Ishikawa (cell line): Measurements from ENCODE around the gene RPS21.

Experiments
- CEBPB ChIP-seq: IDR thresholded peaks from 2 replicates; pipeline ENCODE4 v1.6.1; 2012
- CREB1 ChIP-seq: IDR thresholded peaks from 2 replicates; pipeline ENCODE4 v1.6.1; 2012; ENCODE audit warnings: low read depth
- EGR1 ChIP-seq: IDR thresholded peaks from 2 replicates; pipeline ENCODE4 v1.6.1; 2012
- EP300 ChIP-seq: IDR thresholded peaks from 2 replicates; pipeline ENCODE4 v1.6.1; 2012; ENCODE audit warnings: borderline replicate concordance
- FOXM1 ChIP-seq: IDR thresholded peaks from 2 replicates; pipeline ENCODE4 v1.6.1; 2012; ENCODE audit warnings: low read depth, borderline replicate concordance
- MAX ChIP-seq: IDR thresholded peaks from 2 replicates; pipeline ENCODE4 v1.6.1; 2012
- NFIC ChIP-seq: IDR thresholded peaks from 2 replicates; pipeline ENCODE4 v1.6.1; 2012
- RAD21 ChIP-seq: IDR thresholded peaks from 2 replicates; pipeline ENCODE4 v1.6.1; 2012; ENCODE audit warnings: low read depth
- REST ChIP-seq: IDR thresholded peaks from 2 replicates; pipeline ENCODE4 v1.6.1; 2012; ENCODE audit warnings: low read depth, mild to moderate bottlenecking
- TAF1 ChIP-seq: IDR thresholded peaks from 2 replicates; pipeline ENCODE4 v1.6.1; 2012; ENCODE audit warnings: low read depth, mild to moderate bottlenecking
- TEAD4 ChIP-seq: IDR thresholded peaks from 2 replicates; pipeline ENCODE4 v1.6.1; 2012
- USF1 ChIP-seq: IDR thresholded peaks from 2 replicates; pipeline ENCODE4 v1.6.1; 2012
- YY1 ChIP-seq: IDR thresholded peaks from 2 replicates; pipeline ENCODE4 v1.6.1; 2012; ENCODE audit warnings: low read depth
- ZBTB7A ChIP-seq: IDR thresholded peaks from 2 replicates; pipeline ENCODE4 v1.6.1; 2012; ENCODE audit warnings: low read depth

GRCh38 chr20:62393335-62393665 is 6.4 kb downstream of the RPS21 start:
- no peak for TF ChIP-seq MAX
- TF ChIP-seq CEBPB: no peak
- no peak for TF ChIP-seq EP300
- TF ChIP-seq REST: no peak
- TF ChIP-seq RAD21: no peak
- TF ChIP-seq TEAD4: no peak
- no peak for TF ChIP-seq CREB1
- TF ChIP-seq TAF1: no peak
- TF ChIP-seq EGR1: no peak
- no peak for TF ChIP-seq YY1
- TF ChIP-seq NFIC: no peak
- TF ChIP-seq USF1: no peak
- TF ChIP-seq FOXM1: no peak
- no peak for TF ChIP-seq ZBTB7A
